CD4-positive, alpha-beta T cell treated with Interleukin-17A for 4 hours (primary cell): ENCODE results near the gene IL20RA.
"Not testable (repeated sequence)": the region's sequence is repeated elsewhere in the genome, so short reads cannot be mapped to it uniquely, and the experiment has no call there.

Experiments used
- DNase-seq: peaks from one replicate; pipeline ENCODE4 v3.0.0-alpha.2; 2020; ENCODE audit warnings: mixed read lengths

IL20RA gene

DNA sequence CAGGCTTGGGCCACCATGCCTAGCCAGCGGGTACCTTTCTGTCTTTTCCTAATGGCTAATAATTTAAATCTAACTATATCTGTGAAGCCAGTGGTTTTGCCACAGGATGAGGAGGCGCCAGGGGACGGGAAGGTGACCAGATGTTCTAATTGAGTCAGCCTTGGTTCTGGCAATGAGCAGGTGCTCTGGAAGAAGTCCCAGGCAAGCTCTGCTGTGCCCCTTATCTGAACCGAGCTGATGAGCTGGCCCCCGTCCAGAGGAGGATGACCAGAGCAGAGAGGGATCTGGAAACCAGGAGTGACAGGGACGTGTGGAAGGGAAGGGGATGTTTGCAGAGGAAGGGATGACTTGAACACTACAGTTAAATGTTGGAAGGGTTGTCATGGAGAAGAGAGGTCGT, 75.9 kb downstream of the IL20RA start:
- DNase-seq, result no peak

DNA sequence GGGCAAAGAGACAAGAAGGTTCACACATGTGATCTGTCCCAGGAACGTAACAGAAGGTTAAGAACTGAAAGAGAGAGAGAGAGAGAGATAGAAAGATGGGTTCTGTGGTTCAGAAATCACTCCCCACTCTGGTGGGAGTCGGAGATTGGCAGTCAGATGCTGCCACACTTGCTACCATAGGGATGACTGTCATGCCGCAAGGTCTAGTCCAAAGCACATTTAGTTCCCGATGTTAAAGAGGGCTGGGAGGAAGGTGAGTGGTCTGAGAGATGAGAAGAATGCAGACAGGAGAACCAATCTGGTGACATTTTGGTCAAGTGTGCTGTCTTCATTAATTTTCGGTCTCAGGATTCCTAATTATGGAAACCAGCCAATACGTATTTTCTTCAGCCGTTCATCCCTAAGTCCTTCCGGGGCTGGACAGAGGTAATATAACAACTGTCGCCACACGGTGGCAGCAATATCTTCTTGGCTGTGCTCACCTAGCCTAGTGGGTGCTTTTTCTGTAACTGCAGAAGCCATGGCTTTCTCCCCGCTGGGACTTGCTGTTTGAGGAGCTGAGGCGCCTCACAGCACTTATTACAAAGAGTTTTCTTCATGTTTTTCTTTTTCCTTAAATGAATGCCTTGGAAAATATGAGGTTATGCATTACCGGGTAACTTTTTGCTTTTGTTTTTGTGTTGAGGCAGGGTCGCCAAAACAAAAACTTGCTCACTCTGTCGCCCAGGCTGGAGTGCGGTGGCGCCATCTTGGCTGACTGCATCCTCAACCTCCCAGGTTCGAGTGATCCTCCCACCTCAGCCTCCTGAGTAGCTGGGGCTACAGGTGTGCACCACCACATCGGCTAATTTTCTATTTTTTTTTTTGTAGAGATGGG, 76.7 kb downstream of the IL20RA start:
- DNase-seq, result peak; percentile 66

DNA sequence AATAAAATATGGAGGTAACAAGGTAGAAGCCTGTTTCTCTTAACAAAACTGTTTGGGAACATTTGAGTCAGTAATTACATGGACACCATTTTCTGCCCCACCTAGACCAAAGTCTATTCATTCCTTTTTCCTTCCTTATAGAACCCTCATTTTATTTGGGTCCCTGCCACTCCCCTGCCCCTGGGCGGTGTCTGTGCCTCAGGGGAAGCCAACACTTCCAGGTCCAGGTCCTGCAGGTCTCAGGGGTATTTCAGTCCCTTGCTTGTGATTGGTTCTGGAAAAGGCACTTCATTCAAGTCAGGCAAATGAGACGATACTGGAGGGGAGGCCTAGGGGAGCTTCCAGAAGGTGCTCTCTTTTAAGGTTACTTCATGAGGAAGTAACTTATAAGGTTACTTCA, 80.4 kb downstream of the IL20RA start:
- no peak for DNase-seq

DNA sequence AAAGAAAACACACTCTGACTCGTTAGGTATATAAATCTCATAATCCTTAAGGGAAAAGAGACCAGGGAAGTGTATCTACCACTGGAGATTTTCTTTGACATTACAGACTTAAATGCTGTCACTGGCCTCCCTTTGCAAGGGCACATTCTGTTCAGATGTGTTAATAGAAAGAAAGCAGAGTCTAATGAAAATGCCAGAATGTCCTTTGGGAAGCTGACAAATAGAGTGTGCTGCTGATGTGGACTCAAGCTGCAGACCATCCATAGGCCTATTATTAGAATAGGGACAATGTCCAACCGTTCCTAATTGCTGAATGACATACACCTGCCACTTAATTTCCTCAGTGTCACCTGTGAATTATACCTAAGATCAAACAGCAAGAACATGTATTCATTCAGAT, 81.5 kb downstream of the IL20RA start:
- no peak for DNase-seq

DNA sequence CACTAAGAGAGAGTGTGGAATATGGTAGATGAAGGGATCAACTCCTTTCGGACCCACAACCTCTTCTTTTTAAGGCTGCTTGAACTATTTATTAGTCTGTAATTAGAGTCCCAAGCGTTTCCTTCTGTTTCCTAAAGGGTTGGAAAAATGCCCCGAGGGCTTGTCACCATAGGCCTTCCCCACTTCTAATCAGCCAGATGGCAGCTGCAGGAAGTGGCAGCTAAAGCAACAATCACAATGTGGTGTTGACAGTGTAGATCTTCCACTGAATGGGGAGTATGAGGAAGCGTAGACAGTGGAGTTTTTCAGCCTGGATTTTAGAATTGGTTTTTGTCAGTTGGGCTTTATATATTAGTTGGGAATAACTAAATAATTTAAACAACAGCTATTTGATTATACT, 82.1 kb downstream of the IL20RA start:
- no peak for DNase-seq

DNA sequence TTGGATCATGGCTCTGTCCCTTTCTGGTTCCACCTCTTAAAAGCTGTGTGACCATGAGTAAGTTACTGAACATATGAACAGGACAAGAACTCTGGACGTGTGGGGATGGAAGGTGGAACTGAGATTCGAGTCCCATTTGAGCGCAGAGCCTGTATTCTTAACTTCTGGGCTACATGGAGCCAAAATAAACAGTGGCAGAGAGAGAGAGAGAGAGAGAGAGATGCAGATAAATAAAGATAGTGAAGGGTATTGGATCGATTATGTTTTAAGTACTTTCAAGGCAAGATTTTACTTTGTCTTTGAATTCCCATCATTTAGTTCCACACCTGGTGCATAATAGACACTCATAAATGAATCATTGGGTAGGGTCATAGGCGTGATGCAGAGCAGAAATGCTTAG, 82.9 kb downstream of the IL20RA start:
- DNase-seq, result no peak

DNA sequence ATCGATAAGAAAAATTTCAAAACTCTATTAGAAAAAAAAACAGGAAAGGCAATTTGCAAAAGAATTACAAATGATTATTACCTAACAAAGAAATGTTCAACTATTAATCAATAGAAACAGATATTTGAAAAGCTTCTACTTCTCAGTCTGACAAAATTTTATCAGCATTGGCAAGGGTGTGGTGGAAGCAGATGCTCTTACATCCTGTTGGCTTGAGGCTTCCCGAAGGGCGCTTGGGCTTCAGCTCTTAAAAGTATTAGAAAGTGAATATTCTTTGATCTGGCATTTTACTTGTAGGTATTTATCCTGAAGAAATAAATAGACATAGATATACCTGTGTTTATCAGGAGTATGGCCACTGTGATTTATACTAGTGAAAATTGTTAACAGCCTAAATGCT, 84.0 kb downstream of the IL20RA start:
- DNase-seq, result no peak

DNA sequence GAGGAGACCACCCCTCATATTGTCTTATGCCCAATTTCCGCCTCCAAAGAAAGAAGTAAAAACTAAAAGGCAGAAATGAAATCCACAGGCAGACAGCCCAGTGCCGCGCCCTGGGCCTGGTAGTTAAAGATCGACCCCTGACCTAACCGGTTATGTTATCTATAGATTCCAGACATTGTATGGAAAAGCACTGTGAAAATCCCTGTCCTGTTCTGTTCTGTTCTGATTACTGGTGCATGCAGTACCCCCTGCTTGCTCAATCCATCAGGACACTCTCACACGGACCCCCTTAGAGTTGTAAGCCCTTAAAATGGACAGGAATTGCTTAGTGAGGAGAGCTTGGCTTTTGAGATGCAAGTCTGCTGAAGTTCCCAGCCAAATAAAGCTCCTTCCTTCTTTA, 84.8 kb downstream of the IL20RA start:
- not testable (repeated sequence) for DNase-seq

DNA sequence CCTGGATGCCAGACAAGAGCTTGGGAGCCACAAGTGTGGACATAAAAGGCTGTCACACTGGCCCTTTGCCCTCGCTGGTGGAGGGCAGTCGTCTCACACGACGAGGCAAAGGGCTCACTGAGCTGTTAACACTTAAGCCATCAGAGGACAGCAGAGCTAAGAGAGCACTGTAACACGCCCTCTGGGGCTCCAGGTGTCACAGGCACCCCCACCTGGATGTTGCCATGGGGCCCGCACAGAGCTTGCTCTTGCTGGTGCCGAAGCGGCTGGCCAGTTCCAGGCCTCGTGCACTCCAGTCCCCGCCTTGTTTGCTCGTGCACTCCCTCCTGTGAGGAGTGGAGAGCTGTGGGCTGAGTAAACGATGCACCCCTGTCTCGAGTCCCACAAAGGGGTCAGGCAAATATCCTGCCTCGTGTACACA, 85.3 kb downstream of the IL20RA start:
- DNase-seq, result no peak

DNA sequence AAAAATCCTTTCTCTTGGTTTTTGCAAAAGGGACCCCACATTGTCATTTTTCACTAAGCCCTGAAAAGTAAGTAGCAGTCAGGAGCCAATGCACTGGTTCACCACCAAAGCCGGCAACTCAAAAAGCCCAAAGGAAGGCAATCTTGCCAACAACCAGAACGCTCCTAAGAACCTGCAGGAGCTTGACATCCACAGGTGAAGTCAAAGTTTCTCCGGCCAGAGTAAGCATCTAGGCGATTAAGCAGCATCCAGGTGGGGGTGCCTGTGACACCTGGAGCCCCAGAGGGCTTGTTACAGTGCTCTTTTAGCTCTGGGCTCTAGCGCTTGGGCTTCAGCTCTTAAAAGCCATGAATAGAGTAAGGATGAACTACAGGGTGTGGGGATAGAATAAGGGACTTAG, 86.6 kb downstream of the IL20RA start:
- DNase-seq, result no peak

DNA sequence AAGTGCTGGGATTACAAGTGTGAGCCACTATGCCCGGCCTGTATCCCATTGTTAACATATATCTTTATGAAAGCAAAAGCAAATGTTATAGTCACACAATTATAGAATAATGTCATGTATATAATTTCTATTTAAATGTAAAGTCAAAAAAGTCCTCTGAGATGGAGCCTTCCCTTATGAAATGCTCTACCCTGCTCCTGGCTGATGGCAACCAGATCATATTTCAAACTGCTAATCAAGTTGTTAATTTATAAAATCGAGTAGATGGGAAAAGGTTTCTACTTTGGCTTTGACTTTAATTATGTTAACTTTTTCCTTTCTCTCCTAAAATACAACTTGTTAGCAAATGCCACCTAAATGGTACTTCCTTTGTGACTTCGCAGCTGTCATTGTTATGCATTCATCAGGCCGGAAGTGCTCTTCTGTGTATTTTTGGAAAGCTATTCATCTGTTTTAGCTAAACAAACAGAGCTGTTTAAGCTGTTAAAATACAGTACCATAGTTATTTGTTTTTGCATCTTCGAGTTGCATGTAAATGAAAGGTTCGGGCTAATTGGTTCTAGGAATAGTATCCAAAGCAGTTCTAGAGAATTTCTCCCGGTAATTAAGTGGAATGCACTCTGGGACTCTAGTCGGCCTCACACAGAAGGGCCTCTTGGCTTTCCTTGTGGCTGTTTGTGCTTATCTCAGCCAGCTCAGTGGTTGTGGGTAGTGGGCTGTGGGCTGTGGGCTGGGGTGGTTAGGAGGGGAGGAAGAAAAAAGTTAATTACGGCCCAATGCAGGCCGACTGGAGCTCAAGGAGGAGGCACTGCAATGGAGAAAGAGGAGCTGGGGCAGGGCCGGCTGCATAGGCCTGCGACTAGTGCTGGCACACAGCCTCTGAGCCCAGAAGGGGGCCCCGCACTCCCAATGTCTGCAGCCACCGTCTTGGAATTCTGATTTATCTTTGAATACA, 87.9 kb downstream of the IL20RA start:
- DNase-seq, result no peak

DNA sequence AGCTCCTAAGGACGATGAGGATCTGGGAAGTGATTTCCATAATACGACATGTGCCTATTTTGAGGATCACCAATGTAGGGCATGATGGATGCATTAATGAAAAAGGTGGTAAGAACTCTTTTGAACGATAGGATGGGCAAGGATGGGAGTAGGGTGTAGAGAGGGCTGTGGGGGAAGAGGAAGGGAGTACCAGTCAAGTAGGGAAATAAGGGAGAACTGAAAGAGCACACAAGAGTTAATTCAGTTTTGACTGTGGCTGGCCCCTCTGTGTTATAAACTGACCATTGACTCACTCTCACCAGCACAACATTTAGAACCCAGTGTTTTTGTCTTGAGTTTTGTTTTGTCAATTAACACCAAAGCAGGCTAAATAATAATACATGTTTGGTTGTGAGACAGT, 89.6 kb downstream of the IL20RA start:
- no peak for DNase-seq

DNA sequence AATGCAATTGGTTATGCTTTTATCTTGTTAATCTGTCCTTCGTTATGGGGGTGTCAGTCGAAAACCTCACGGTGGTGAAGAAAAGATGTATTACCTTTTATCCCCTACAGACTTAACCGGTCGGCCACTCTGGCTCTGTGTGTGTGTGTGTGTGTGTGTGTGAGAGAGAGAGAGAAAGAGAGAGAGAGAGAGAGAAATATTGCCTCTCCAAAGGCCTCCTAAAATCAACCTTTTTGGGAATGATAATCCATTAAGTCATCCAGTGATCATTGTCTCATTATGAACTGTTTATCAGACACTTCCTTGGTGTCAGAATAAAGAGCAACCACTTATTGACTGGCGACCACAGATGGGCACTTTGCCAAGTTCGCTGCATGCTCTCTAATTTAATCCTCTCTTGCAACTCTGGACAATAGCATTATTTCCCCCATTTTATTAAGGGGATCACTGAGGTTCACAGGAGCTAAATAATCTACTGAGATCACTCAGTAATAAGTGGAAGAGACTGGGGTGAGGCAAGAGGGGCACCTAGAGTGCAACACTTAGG, 92.0 kb downstream of the IL20RA start:
- DNase-seq, result no peak

DNA sequence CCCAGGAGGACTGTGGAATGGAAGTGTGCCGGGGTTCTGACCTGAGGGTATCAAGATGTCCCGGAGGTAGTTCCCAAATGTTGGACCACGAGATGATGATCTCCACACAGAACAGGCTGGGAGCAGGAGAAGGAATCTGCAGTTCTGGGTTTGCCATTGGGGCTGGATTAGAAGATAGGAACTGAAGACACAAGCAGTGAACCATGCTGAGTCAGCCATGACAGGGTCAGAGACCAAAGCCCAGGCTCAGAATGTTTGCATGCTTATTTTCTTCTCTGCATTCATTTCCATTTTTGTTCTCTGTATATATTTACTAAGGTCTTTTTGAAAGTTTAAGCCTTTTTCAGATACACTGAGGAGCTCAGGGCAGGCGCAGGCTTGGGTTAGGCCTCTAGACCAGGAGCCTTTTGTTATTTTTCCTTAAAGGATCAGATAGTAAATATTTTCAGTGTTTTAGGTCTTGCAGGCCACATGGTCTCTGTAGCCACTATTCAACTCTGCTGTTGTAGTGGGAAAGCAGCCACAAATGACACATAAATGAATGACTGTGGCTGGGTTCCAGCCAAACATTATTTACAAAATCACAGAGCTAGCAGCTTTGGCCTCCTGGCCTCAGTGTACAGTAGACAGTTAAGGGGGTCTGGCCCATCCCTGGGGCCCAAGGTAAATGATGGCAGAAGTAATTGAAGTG, 94.2 kb downstream of the IL20RA start:
- DNase-seq, result no peak
